Measurements from ENCODE around the gene PCBP1.

- TF ChIP-seq CREB1 (IDR thresholded peaks at IDR 0.05; ENCODE audit: low read depth) (no peak), TAF1 (IDR thresholded peaks at IDR 0.05; ENCODE audit: low read depth) (no peak), EGR1 (IDR thresholded peaks at IDR 0.05) (no peak), CEBPB (IDR thresholded peaks at IDR 0.05) (no peak), EP300 (IDR thresholded peaks at IDR 0.05; ENCODE audit: borderline replicate concordance) (no peak)
Observed at GRCh38 chr2:70069049-70069448, 18.2 kb upstream of the PCBP1 start.
